Vagina (tissue), 2 donors: ENCODE results near the gene MRPS21.

Source experiments
- POLR2A ChIP-seq, 2 donors: fragments of 450-650 bp; IDR thresholded peaks; one replicate each; pipeline ENCODE4 v1.6.1; 2017; ENCODE audit warnings: antibody characterized with exemption in 2 of 2, mild to moderate bottlenecking in 2 of 2, moderate library complexity in 2 of 2
- TF ChIP-seq, protein P1 (sequence below), 3 experiments: fragments of 450-650 bp in 2 of 3; fragments of 200-600 bp in 1 of 3; sonication (generic) in 1 of 3; IDR thresholded peaks; one replicate each; pipeline ENCODE4 v1.5.1; 2017 to 2019; ENCODE audit warnings: antibody characterized with exemption in 3 of 3, mild to moderate bottlenecking in 2 of 3, moderate library complexity in 2 of 3

GRCh38 chr1:150249936-150250335 lies 43.7 kb upstream of the MRPS21 start:
- TF ChIP-seq, protein P1, sequence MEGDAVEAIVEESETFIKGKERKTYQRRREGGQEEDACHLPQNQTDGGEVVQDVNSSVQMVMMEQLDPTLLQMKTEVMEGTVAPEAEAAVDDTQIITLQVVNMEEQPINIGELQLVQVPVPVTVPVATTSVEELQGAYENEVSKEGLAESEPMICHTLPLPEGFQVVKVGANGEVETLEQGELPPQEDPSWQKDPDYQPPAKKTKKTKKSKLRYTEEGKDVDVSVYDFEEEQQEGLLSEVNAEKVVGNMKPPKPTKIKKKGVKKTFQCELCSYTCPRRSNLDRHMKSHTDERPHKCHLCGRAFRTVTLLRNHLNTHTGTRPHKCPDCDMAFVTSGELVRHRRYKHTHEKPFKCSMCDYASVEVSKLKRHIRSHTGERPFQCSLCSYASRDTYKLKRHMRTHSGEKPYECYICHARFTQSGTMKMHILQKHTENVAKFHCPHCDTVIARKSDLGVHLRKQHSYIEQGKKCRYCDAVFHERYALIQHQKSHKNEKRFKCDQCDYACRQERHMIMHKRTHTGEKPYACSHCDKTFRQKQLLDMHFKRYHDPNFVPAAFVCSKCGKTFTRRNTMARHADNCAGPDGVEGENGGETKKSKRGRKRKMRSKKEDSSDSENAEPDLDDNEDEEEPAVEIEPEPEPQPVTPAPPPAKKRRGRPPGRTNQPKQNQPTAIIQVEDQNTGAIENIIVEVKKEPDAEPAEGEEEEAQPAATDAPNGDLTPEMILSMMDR (IDR thresholded peaks at IDR 0.05), result no peak
- TF ChIP-seq POLR2A (IDR thresholded peaks at IDR 0.05), result no peak
